Measurements from ENCODE around the gene CXCL11. TPM values are rescaled to one million over a fixed set of nuclear protein-coding genes. Genes with fewer than 3 reads are reported as not detected.

Gene CXCL11
- total RNA-seq, 1 donor from 2014 or later: not detected

GRCh38 chr4:76036855-76037254 is 985 bp upstream of the CXCL11 start:
- H3K4me1 Mint-ChIP-seq: no peaks in the 10 kb centered on the region
- TF ChIP-seq CTCF (IDR thresholded peaks at IDR 0.05): no peak
- ChIA-PET CTCF (interaction anchor here (1.3 to 3.1 kb wide), 2 partner anchors 18 to 41 kb away, joined by 4 to 11 read pairs; no protein-coding TSS in a partner anchor), POLR2A (no interaction called here)
- no peak overlapping the region for H3K27ac Mint-ChIP-seq
- no peaks in the 10 kb centered on the region for H3K36me3 Mint-ChIP-seq (ENCODE audit: low read depth)
- ATAC-seq (ENCODE audit: low read depth) (no peak), DNase-seq (no peak)
- intact Hi-C loops (cut with micrococcal nuclease): no loop called here
- H3K9me3 Mint-ChIP-seq: no peaks in the 10 kb centered on the region
- no peaks in the 10 kb centered on the region for H3K27me3 Mint-ChIP-seq
- H3K4me3 Mint-ChIP-seq: no peak overlapping the region

- H3K27ac Mint-ChIP-seq: no peak overlapping the region
- ChIA-PET CTCF (no interaction called here), POLR2A (no interaction called here)
- no peaks in the 10 kb centered on the region for H3K36me3 Mint-ChIP-seq (ENCODE audit: low read depth)
- no peak for TF ChIP-seq CTCF (IDR thresholded peaks at IDR 0.05)
- no peak for ATAC-seq (ENCODE audit: low read depth)
- H3K4me1 Mint-ChIP-seq: no peaks in the 10 kb centered on the region
- intact Hi-C loops (cut with micrococcal nuclease): loop anchor here (2.0 kb wide), 1 partner anchor 22 kb away; no protein-coding TSS in a partner anchor
- DNase-seq: no peak
- no peaks in the 10 kb centered on the region for H3K9me3 Mint-ChIP-seq
- no peak overlapping the region for H3K4me3 Mint-ChIP-seq
- H3K27me3 Mint-ChIP-seq: no peaks in the 10 kb centered on the region
Observed at GRCh38 chr4:76035141-76035540, 729 bp downstream of the CXCL11 start.

- H3K27ac Mint-ChIP-seq: no peak overlapping the region
Observed at GRCh38 chr4:76029300-76029699, 6.6 kb downstream of the CXCL11 start.

GRCh38 chr4:76028350-76028765 is 7.5 kb downstream of the CXCL11 start:
- no peak for ATAC-seq (ENCODE audit: low read depth)

More at GRCh38 chr4:76029300-76029699, 6.6 kb downstream of the CXCL11 start:
- POLR2A ChIA-PET: no interaction called here
- intact Hi-C loops (cut with micrococcal nuclease): no loop called here
- Mint-ChIP-seq H3K9me3 (no peaks in the 10 kb centered on the region), H3K27me3 (no peaks in the 10 kb centered on the region), H3K36me3 (ENCODE audit: low read depth) (no peaks in the 10 kb centered on the region), H3K4me1 (peaks cover 16% of the 10 kb centered on the region), H3K4me3 (no peak overlapping the region)
- CTCF ChIA-PET: no interaction called here
- ATAC-seq (ENCODE audit: low read depth) (no peak), DNase-seq (no peak)
- TF ChIP-seq CTCF (IDR thresholded peaks at IDR 0.05): no peak

GRCh38 chr4:76024065-76024464 is 11.8 kb downstream of the CXCL11 start:
- ChIA-PET POLR2A (interaction anchor here (1.0 kb wide), 1 partner anchor 28 kb away, joined by 3 read pairs; no protein-coding TSS in a partner anchor), CTCF (interaction anchor here (0.8 kb wide), 1 partner anchor 28 kb away, joined by 3 read pairs; no protein-coding TSS in a partner anchor)
- Mint-ChIP-seq H3K27me3 (no peaks in the 10 kb centered on the region), H3K27ac (no peak overlapping the region), H3K9me3 (no peaks in the 10 kb centered on the region), H3K4me3 (no peak overlapping the region), H3K36me3 (ENCODE audit: low read depth) (no peaks in the 10 kb centered on the region), H3K4me1 (peaks cover 34% of the 10 kb centered on the region)
- no peak for DNase-seq
- ATAC-seq (ENCODE audit: low read depth): no peak
- no peak for TF ChIP-seq CTCF (IDR thresholded peaks at IDR 0.05)
- intact Hi-C loops (cut with micrococcal nuclease): no loop called here

More at GRCh38 chr4:76028350-76028765, 7.5 kb downstream of the CXCL11 start:
- H3K27ac Mint-ChIP-seq: no peak overlapping the region
- no peak for DNase-seq
- TF ChIP-seq CTCF (IDR thresholded peaks at IDR 0.05): no peak
- peaks cover 25% of the 10 kb centered on the region for H3K4me1 Mint-ChIP-seq
- ChIA-PET POLR2A (no interaction called here), CTCF (no interaction called here)
- no peaks in the 10 kb centered on the region for H3K9me3 Mint-ChIP-seq
- no peak overlapping the region for H3K4me3 Mint-ChIP-seq
- no peaks in the 10 kb centered on the region for H3K36me3 Mint-ChIP-seq (ENCODE audit: low read depth)
- intact Hi-C loops (cut with micrococcal nuclease): no loop called here
- H3K27me3 Mint-ChIP-seq: no peaks in the 10 kb centered on the region
